Activated naive CD4-positive, alpha-beta T cell treated with anti-CD3 and anti-CD28 coated beads, Interleukin-2, amount 50 U/mL, for 24 hours (primary cell): ENCODE measurements around the gene BCORL1.

Experiments
- H3K27ac Mint-ChIP-seq: one replicate; pipeline ENCODE4 v1.8.0; 2021; ENCODE audit warnings: mild to moderate bottlenecking, mixed read lengths
- H3K27me3 Mint-ChIP-seq: one replicate; pipeline ENCODE4 v1.8.0; 2021; ENCODE audit warnings: mixed read lengths
- H3K36me3 Mint-ChIP-seq: one replicate; pipeline ENCODE4 v1.8.0; 2021; ENCODE audit warnings: mixed read lengths
- H3K4me1 Mint-ChIP-seq: one replicate; pipeline ENCODE4 v1.8.0; 2021; ENCODE audit warnings: mixed read lengths
- H3K4me3 Mint-ChIP-seq: one replicate; pipeline ENCODE4 v1.8.0; 2021; ENCODE audit warnings: mild to moderate bottlenecking, mixed read lengths
- H3K9me3 Mint-ChIP-seq: one replicate; pipeline ENCODE4 v1.8.0; 2021; ENCODE audit warnings: mixed read lengths

Gene BCORL1

DNA sequence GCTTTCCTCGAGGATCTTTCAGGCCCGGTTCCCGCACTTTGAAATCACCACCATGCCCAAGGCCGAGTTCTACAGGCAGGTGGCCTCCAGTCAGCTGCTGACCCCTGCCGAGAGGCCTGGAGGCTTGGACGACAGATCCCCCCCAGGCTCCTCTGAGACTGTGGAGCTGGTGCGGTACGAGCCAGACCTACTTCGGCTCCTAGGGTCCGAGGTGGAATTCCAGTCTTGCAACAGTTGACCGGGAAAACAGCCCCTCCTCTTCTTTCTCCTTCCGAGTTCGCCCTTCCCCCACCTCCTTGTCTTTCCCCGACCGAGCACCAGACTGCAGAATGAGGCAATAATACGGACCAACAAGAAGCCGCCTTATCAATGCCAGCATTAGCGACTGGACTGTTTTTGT lies 73.5 kb downstream of the BCORL1 start:
- H3K27me3 Mint-ChIP-seq: no peaks in the 10 kb centered on the region
- H3K36me3 Mint-ChIP-seq: no peaks in the 10 kb centered on the region
- H3K9me3 Mint-ChIP-seq: no peaks in the 10 kb centered on the region
- peaks cover 4% of the 10 kb centered on the region for H3K4me1 Mint-ChIP-seq
- no peak overlapping the region for H3K27ac Mint-ChIP-seq
- no peak overlapping the region for H3K4me3 Mint-ChIP-seq

- Mint-ChIP-seq H3K4me3 (no peak overlapping the region), H3K27ac (no peak overlapping the region), H3K4me1 (peaks cover 4% of the 10 kb centered on the region), H3K36me3 (no peaks in the 10 kb centered on the region), H3K27me3 (no peaks in the 10 kb centered on the region), H3K9me3 (no peaks in the 10 kb centered on the region)
Measured at GRCh38 chrX:130057209-130057608, 74.8 kb downstream of the BCORL1 start.

DNA sequence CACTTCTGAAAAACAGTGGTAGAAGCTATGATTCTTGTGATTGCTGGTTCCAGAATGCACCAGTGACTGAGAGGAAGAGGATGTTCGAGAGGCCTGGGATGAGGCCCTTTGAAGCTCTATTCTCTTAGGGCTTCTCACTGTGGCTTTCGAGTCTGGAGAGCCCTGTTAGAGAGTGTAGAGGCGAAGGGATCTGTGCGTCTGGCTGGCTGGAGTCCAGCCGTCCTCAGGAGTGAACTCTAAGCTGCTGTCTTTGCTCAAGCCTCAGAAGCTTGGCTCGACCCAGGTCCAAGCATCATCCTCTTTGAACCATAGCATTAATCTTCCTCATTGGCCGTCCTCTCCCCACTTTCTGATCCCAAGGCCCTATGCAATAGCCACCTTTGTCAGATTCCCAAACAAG lies 76.2 kb downstream of the BCORL1 start:
- Mint-ChIP-seq H3K9me3 (no peaks in the 10 kb centered on the region), H3K4me1 (peaks cover 4% of the 10 kb centered on the region), H3K36me3 (no peaks in the 10 kb centered on the region), H3K27me3 (no peaks in the 10 kb centered on the region), H3K4me3 (no peak overlapping the region), H3K27ac (no peak overlapping the region)

GRCh38 chrX:130060122-130061069 lies 78.0 kb downstream of the BCORL1 start:
- Mint-ChIP-seq H3K36me3 (no peaks in the 10 kb centered on the region), H3K9me3 (no peaks in the 10 kb centered on the region), H3K4me3 (peak overlapping the region; percentile 71), H3K27ac (no peak overlapping the region), H3K27me3 (no peaks in the 10 kb centered on the region), H3K4me1 (peaks cover 4% of the 10 kb centered on the region)

- no peaks in the 10 kb centered on the region for H3K27me3 Mint-ChIP-seq
- H3K4me3 Mint-ChIP-seq: no peak overlapping the region
- peaks cover 2% of the 10 kb centered on the region for H3K36me3 Mint-ChIP-seq
- no peak overlapping the region for H3K27ac Mint-ChIP-seq
- no peaks in the 10 kb centered on the region for H3K4me1 Mint-ChIP-seq
- no peaks in the 10 kb centered on the region for H3K9me3 Mint-ChIP-seq
Measured at GRCh38 chrX:130066975-130067615, 84.7 kb downstream of the BCORL1 start.

DNA sequence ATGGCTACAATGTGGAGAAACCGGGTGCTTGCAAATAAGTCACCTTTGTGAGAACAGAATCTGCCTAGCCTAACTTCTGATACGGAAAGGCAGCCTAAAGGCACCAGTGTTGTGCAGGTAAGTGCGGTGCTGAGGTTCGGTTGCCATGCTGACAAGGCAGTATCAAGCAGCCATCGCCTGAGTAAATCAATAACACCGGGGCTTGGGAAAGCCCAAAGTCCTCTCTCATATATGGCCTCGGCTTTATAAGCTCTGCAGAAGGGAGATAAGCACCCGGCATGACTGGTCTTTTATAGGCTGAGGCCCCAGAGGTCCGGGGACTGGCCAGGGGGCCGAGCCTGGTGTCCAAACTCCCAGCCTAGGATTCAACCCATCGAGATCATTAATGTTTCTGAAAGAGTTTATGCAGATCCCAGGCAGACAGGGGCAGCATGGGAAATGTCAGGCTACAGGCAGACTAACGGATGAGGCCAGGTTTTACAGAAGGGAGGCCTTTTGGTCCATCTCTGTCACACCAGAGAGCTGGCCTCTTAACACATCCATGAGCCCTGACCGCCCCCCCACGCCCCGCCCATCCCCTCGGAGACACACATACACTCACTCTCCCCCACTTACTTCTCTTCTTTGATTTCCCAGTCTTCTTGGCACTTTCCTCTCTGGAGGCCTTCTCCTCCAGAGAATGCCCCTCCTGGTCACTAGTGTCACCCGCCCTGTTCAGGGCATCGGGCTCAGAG lies 89.3 kb downstream of the BCORL1 start:
- no peak overlapping the region for H3K27ac Mint-ChIP-seq
- no peaks in the 10 kb centered on the region for H3K27me3 Mint-ChIP-seq
- no peak overlapping the region for H3K4me3 Mint-ChIP-seq
- H3K4me1 Mint-ChIP-seq: no peaks in the 10 kb centered on the region
- H3K36me3 Mint-ChIP-seq: peaks cover 2% of the 10 kb centered on the region
- H3K9me3 Mint-ChIP-seq: no peaks in the 10 kb centered on the region

- Mint-ChIP-seq H3K9me3 (no peaks in the 10 kb centered on the region), H3K27me3 (no peaks in the 10 kb centered on the region), H3K4me1 (no peaks in the 10 kb centered on the region), H3K27ac (no peak overlapping the region), H3K4me3 (no peak overlapping the region), H3K36me3 (peaks cover 2% of the 10 kb centered on the region)
Measured at GRCh38 chrX:130072345-130072740, 89.9 kb downstream of the BCORL1 start.

DNA sequence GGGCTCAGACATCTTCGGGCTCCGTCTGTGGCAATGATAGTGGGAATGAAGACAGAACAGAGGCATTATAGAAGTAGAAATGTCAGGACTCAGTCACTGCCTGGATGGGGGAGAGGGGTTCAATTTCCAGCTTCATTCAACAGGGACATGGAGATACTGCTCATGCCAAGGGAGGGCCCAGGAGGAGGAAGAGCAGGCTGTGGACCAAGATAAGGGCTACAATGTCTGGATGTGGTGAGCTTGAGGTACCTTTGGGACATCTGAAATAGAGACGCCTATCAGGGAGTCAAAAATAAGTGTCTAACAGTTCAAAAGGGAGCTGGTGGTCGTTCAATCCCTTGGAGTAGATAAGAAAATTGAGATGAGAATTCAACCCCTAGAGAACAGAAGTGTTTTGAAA lies 93.3 kb downstream of the BCORL1 start:
- Mint-ChIP-seq H3K36me3 (peaks cover 2% of the 10 kb centered on the region), H3K4me3 (no peak overlapping the region), H3K4me1 (peaks cover 8% of the 10 kb centered on the region), H3K27me3 (no peaks in the 10 kb centered on the region), H3K9me3 (no peaks in the 10 kb centered on the region), H3K27ac (no peak overlapping the region)

GRCh38 chrX:130079824-130080406 lies 97.5 kb downstream of the BCORL1 start:
- H3K27me3 Mint-ChIP-seq: no peaks in the 10 kb centered on the region
- peaks cover 40% of the 10 kb centered on the region for H3K4me1 Mint-ChIP-seq
- peaks cover 2% of the 10 kb centered on the region for H3K36me3 Mint-ChIP-seq
- peak overlapping the region; percentile 76 for H3K27ac Mint-ChIP-seq
- peak overlapping the region; percentile 26 for H3K4me3 Mint-ChIP-seq
- no peaks in the 10 kb centered on the region for H3K9me3 Mint-ChIP-seq

- Mint-ChIP-seq H3K36me3 (no peaks in the 10 kb centered on the region), H3K27me3 (no peaks in the 10 kb centered on the region), H3K9me3 (no peaks in the 10 kb centered on the region), H3K4me3 (no peak overlapping the region), H3K4me1 (peaks cover 47% of the 10 kb centered on the region), H3K27ac (peak overlapping the region; percentile 46)
Measured at GRCh38 chrX:130080791-130081367, 98.4 kb downstream of the BCORL1 start.

DNA sequence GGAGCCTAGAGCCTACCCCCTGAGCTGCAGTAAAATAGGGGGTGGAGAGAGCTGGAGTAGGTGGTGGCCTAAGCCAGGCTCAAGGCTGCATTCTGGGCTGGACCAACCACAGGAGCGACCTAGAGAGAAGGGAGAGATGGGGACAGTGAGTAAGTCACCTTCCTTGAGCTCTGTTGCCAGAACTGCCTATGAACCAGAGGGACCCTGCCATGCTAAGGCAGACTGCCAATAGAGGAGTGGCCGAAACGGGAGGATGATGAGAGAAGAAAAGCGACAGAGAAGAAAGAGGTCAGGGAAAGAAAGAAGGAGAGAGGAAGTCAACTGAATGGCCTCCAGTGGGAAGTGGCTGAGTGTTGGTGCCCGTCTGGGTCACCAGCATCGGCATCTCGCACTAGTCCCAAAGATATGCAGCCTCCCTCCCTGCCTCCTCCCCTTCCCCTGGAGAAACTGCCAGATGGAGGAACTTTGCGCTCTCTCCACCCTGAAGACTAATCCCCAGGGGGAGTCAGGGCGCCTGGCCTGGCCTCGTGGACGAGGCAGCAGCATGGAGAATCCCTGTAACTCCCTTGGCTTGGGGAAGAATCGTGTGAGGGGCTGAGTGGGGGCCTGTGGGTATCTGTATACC lies 99.1 kb downstream of the BCORL1 start:
- no peaks in the 10 kb centered on the region for H3K9me3 Mint-ChIP-seq
- peak overlapping the region; percentile 73 for H3K4me3 Mint-ChIP-seq
- H3K27me3 Mint-ChIP-seq: no peaks in the 10 kb centered on the region
- peaks cover 52% of the 10 kb centered on the region for H3K4me1 Mint-ChIP-seq
- H3K27ac Mint-ChIP-seq: peak overlapping the region; percentile 94
- no peaks in the 10 kb centered on the region for H3K36me3 Mint-ChIP-seq

DNA sequence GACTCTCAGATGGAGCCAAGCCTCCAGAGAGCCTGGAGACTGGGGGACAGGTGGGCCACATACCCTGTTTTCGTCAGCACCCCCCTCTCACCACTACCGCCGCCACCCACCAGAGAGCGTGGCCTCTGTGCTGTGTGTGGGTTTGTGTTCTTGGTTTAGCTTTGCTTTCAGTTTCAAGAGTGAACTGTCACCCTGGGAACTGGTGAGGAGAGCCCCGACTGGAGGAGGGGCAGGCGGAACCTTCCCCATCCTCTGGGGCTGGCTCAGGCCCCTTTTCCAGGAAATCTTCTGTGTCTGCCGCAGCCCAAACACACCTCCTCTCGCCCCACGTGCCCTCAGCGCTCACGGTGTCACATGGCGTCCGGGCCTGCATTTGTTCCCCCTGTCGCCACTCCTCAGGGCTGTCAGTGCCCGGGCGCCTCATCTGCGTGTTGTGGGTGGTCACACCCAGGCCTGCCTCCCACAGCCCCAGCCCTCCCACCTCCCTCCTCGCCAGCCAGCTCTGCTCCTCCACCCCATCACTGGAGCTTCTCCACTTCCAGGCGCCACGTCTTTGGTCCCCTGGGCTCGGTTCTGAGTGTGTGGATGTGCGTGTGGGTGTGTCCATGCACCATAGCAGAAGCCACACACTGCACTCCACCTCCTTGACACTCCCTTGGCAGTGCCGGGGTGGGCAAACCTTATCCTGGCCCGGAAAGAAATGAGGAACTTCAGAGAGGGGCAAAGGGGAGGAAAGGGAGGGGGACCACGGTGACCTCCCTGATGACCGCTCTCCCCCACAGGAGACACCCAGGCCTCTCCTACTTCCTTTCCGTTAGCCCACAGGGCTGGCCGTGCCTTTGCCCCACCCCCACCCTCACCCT lies 100.0 kb downstream of the BCORL1 start:
- H3K4me1 Mint-ChIP-seq: peaks cover 52% of the 10 kb centered on the region
- no peaks in the 10 kb centered on the region for H3K27me3 Mint-ChIP-seq
- peak overlapping the region; percentile 73 for H3K4me3 Mint-ChIP-seq
- H3K27ac Mint-ChIP-seq: peak overlapping the region; percentile 86
- no peaks in the 10 kb centered on the region for H3K36me3 Mint-ChIP-seq
- no peaks in the 10 kb centered on the region for H3K9me3 Mint-ChIP-seq

DNA sequence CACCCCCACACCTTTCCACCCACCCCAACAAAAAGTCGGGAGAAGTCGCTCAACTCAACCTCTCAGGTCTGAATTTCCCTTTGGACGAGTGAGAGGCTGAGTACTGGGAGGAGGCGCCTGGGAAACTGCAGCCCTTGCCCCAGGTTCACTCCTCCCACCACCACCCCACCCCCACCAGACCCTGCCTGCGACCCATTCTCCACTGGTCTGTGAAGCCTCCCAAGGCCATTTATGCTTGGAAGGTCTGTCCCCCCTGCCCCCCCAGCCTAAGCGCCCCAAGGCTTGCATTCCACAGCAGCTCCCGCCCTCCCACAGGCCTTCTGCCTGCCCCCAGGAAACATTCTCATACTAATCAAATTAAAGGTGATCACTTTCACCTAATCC lies 100.7 kb downstream of the BCORL1 start:
- Mint-ChIP-seq H3K4me1 (peaks cover 58% of the 10 kb centered on the region), H3K9me3 (no peaks in the 10 kb centered on the region), H3K36me3 (no peaks in the 10 kb centered on the region), H3K4me3 (peak overlapping the region; percentile 84), H3K27ac (peak overlapping the region; percentile 91), H3K27me3 (no peaks in the 10 kb centered on the region)
